Measurements from ENCODE around the gene PPP1R1B. TPM values are rescaled to one million over a fixed set of nuclear protein-coding genes. Genes with fewer than 3 reads are reported as not detected.

PPP1R1B gene
- total RNA-seq, 2 donors from 2014 or later: 259 to 404 TPM

- intact Hi-C loops (cut with DNase I, micrococcal nuclease): no loop called here
- DNase-seq (no peak), ATAC-seq (no peak)
Measured at GRCh38 chr17:39599004-39599664, 27.6 kb upstream of the PPP1R1B start.

- intact Hi-C loops (cut with DNase I, micrococcal nuclease): no loop called here
- DNase-seq (no peak), ATAC-seq (no peak)
Measured at GRCh38 chr17:39599665-39600231, 27.0 kb upstream of the PPP1R1B start.

GRCh38 chr17:39600288-39600996 is 26.3 kb upstream of the PPP1R1B start:
- DNase-seq (no peak), ATAC-seq (no peak)
- intact Hi-C loops (cut with DNase I, micrococcal nuclease): no loop called here

- ATAC-seq (no peak), DNase-seq (no peak)
- intact Hi-C loops (cut with DNase I, micrococcal nuclease): no loop called here
Measured at GRCh38 chr17:39600997-39601597, 25.7 kb upstream of the PPP1R1B start.

GRCh38 chr17:39601758-39602532 is 24.8 kb upstream of the PPP1R1B start:
- intact Hi-C loops (cut with DNase I, micrococcal nuclease): no loop called here
- no peak for DNase-seq
- ATAC-seq: no peak

GRCh38 chr17:39602533-39603303 is 24.0 kb upstream of the PPP1R1B start:
- DNase-seq (no peak), ATAC-seq (no peak)
- intact Hi-C loops (cut with DNase I, micrococcal nuclease): no loop called here

GRCh38 chr17:39603304-39604016 is 23.3 kb upstream of the PPP1R1B start:
- ATAC-seq (no peak), DNase-seq (no peak)
- intact Hi-C loops (cut with DNase I, micrococcal nuclease): no loop called here

- DNase-seq (no peak), ATAC-seq (no peak)
- intact Hi-C loops (cut with DNase I, micrococcal nuclease): no loop called here
Measured at GRCh38 chr17:39604911-39605491, 21.8 kb upstream of the PPP1R1B start.

GRCh38 chr17:39605492-39606433 is 21.0 kb upstream of the PPP1R1B start:
- DNase-seq (no peak), ATAC-seq (peak; percentile 69)
- intact Hi-C loops (cut with DNase I, micrococcal nuclease): no loop called here

- no peak for DNase-seq
- intact Hi-C loops (cut with DNase I, micrococcal nuclease): no loop called here
- peak; percentile 60 for ATAC-seq
Measured at GRCh38 chr17:39606434-39607056, 20.2 kb upstream of the PPP1R1B start.

GRCh38 chr17:39607057-39607850 is 19.5 kb upstream of the PPP1R1B start:
- ATAC-seq (no peak), DNase-seq (no peak)
- intact Hi-C loops (cut with DNase I, micrococcal nuclease): no loop called here

- DNase-seq (no peak), ATAC-seq (no peak)
- intact Hi-C loops (cut with DNase I, micrococcal nuclease): no loop called here
Measured at GRCh38 chr17:39607851-39608130, 19.0 kb upstream of the PPP1R1B start, which contains the start of gene NEUROD2. Gene NEUROD2 (minus strand): TSS chr17:39607920. CDS start chr17:39606599, 1,321 bp downstream.

- no peak for DNase-seq
- no peak for ATAC-seq
- intact Hi-C loops (cut with DNase I, micrococcal nuclease): no loop called here
Measured at GRCh38 chr17:39608142-39608981, 18.4 kb upstream of the PPP1R1B start.

- no peak for ATAC-seq
- intact Hi-C loops (cut with DNase I, micrococcal nuclease): no loop called here
- no peak for DNase-seq
Measured at GRCh38 chr17:39609416-39610025, 17.2 kb upstream of the PPP1R1B start.
